HepG2 (cell line): ENCODE results near the gene EXOSC9. TPM values are rescaled to one million over a fixed set of nuclear protein-coding genes. Genes with fewer than 3 reads are reported as not detected.
A peak's percentile ranks its signal among the peaks of the same experiment; 100 is the strongest.

Source experiments
- ATAC-seq: fragments of 200-7000 bp; cut with Tn5 transposase; 3 replicates; pipeline ENCODE4 v1.9.1; 2020; ENCODE audit warnings: mild to moderate bottlenecking, moderate library complexity
- BruUV-seq: library from RNA; stranded (reverse); fragments of 400-500 nt; replicated peaks from 2 replicates; lab custom pipeline; 2021; lab: Mats Ljungman, UMichigan
- CTCF ChIA-PET: fragments of 300-600 bp; formaldehyde crosslinking; extraction: SDS; loops from one replicate; lab custom pipeline; 2021; ENCODE audit warnings: low total read pairs, inconsistent platforms, low intra/inter-chr PET ratio; lab: Yijun Ruan, JAX
- POLR2A ChIA-PET: fragments of 350-600 bp; sonication (Branson Sonifier 250); formaldehyde crosslinking; loops from one replicate; lab custom pipeline; 2020; ENCODE audit warnings: antibody characterized with exemption, inconsistent platforms; lab: Yijun Ruan, JAX
- DNase-seq: peaks from one replicate; pipeline ENCODE4 v3.0.0-alpha.2; 2015; ENCODE audit warnings: low spot score
- FAIRE-seq: peaks from 3 replicates; lab custom pipeline; 2011; peaks lifted over from hg19 to GRCh38; lab: Jason Lieb, UNC
- H2AFZ ChIP-seq: one replicate; pipeline ENCODE4 v1.6.1; 2011; ENCODE audit warnings: low read length, inconsistent platforms
- H3K27ac ChIP-seq: fragments of 300-600 bp; 3 replicates; pipeline ENCODE4 v1.8.0; 2011; ENCODE audit warnings: mixed run types, mild to moderate bottlenecking, mixed read lengths, low read length, inconsistent platforms; ENCODE audit not compliant: insufficient read depth; ENCODE audit errors: extremely low read length
- H3K27me3 ChIP-seq, 2 experiments: fragments of 200-600 bp in 1 of 2; 2 replicates in 1 of 2; 3 replicates in 1 of 2; pipeline versions ENCODE4 v1.6.0 to v1.8.0; 2011; ENCODE audit warnings: low read length in 2 of 2, mild to moderate bottlenecking in 2 of 2, moderate library complexity in 2 of 2, inconsistent platforms in 1 of 2; ENCODE audit not compliant: insufficient read depth in 2 of 2, control insufficient read depth in 1 of 2
- H3K36me3 ChIP-seq, 2 experiments: fragments of 200-600 bp in 1 of 2; replicated peaks in 1 of 2; 2 replicates in 1 of 2; 3 replicates in 1 of 2; pipeline versions ENCODE4 v1.5.1 to v1.8.0; 2011; ENCODE audit warnings: low read length in 2 of 2, inconsistent platforms in 1 of 2; ENCODE audit not compliant: insufficient read depth in 2 of 2, control insufficient read depth in 1 of 2
- H3K4me1 ChIP-seq: 2 replicates; pipeline ENCODE4 v1.5.1; 2012; ENCODE audit warnings: low read length, inconsistent platforms; ENCODE audit not compliant: insufficient read depth
- H3K4me2 ChIP-seq: 2 replicates; pipeline ENCODE4 v1.6.0; 2011; ENCODE audit warnings: low read depth, low read length, inconsistent platforms
- H3K4me3 ChIP-seq, 3 experiments: fragments of 200-600 bp in 1 of 3; sonication (generic), shearing (Covaris generic) in 1 of 3; replicated peaks in 1 of 3; 2 replicates each; pipeline ENCODE4 v1.5.1; 2011 to 2016; ENCODE audit warnings: low read length in 3 of 3, inconsistent platforms in 2 of 3, low read depth in 2 of 3, mild to moderate bottlenecking in 2 of 3, control low read depth in 1 of 3, mixed read lengths in 1 of 3; ENCODE audit not compliant: insufficient read depth in 1 of 3
- H3K79me2 ChIP-seq: one replicate; pipeline ENCODE4 v1.6.1; 2011; ENCODE audit warnings: low read length, inconsistent platforms; ENCODE audit not compliant: insufficient read depth
- H3K9ac ChIP-seq: 2 replicates; pipeline ENCODE4 v1.6.0; 2011; ENCODE audit warnings: mild to moderate bottlenecking, low read depth, low read length, inconsistent platforms; ENCODE audit not compliant: insufficient read depth
- H3K9me3 ChIP-seq: 2 replicates; pipeline ENCODE4 v1.5.1; 2012; ENCODE audit warnings: mild to moderate bottlenecking, low read length
- H4K20me1 ChIP-seq: 2 replicates; pipeline ENCODE4 v1.6.0; 2011; ENCODE audit warnings: inconsistent platforms, mild to moderate bottlenecking, low read length, moderate library complexity; ENCODE audit not compliant: insufficient read depth
- THAP8 ChIP-seq: sonication (generic); formaldehyde crosslinking; IDR thresholded peaks from 2 replicates; pipeline ENCODE4 v1.5.1; 2020; ENCODE audit warnings: missing genetic modification reagents, mild to moderate bottlenecking, borderline replicate concordance
- ZFYVE20 ChIP-seq: sonication (generic); formaldehyde crosslinking; IDR thresholded peaks from 2 replicates; pipeline ENCODE4 v1.8.0; 2023; ENCODE audit warnings: low read depth, mild to moderate bottlenecking, moderate library complexity, missing genetic modification reagents, borderline replicate concordance
- ZNF382 ChIP-seq: sonication (generic); formaldehyde crosslinking; IDR thresholded peaks from 2 replicates; pipeline ENCODE4 v1.5.0; 2020; ENCODE audit warnings: missing genetic modification reagents, mild to moderate bottlenecking, borderline replicate concordance
- ZNF598 ChIP-seq: sonication (generic); formaldehyde crosslinking; IDR thresholded peaks from 2 replicates; pipeline ENCODE4 v1.5.1; 2020; ENCODE audit warnings: mild to moderate bottlenecking, missing genetic modification reagents, borderline replicate concordance
- ZNF629 ChIP-seq: sonication (generic); formaldehyde crosslinking; conservative IDR thresholded peaks from 2 replicates; pipeline ENCODE4 v1.5.0; 2020; ENCODE audit warnings: missing genetic modification reagents
- in situ Hi-C: cut with HindIII; loops from 2 replicates; pipeline ENCODE4 v1.10.0; 2017; ENCODE audit warnings: low pct_unique_long_range_greater_than_20kb; ENCODE audit not compliant: extremely low pct_ligation_motif_present
- intact Hi-C: fragments of 100-400 bp; cut with micrococcal nuclease; formaldehyde crosslinking; loops from one replicate; pipeline ENCODE4 v1.10.0; 2022; ENCODE audit not compliant: unreplicated experiment
- polyA plus RNA-seq, 8 experiments: library from polyadenylated mRNA; depleted of rRNA in 3 of 8; stranded (reverse) in 7 of 8; unstranded in 1 of 8; fragments of >200 nt; fragmentation: Illumina TruSeq in 4 of 8; extraction: Trizol in 4 of 8; gene quantifications; 2 replicates each; pipeline versions ENCODE4 v1.2.1 to v1.2.3, GENCODE V29; 2011 to 2016; ENCODE audit warnings: low read depth in 4 of 8, missing spikeins in 1 of 8, mixed read lengths in 1 of 8; ENCODE audit not compliant: insufficient read depth in 1 of 8
- total RNA-seq, 5 experiments: library from RNA; depleted of rRNA; stranded (reverse); fragments of >200 nt; fragmentation: Illumina TruSeq; extraction: Trizol; gene quantifications; 2 replicates each; pipeline ENCODE4 v1.2.3, GENCODE V29; 2016; ENCODE audit warnings: low read depth in 1 of 5

Gene EXOSC9
- total and polyA plus RNA-seq, 2 of the 13 experiments (the other 11 are each of a cell fraction or from before 2014, with no cell fraction given): 26.0 to 48.0 TPM

- TF ChIP-seq ZNF598 (CRISPR knock-in tag): no peak
- no peak for TF ChIP-seq ZFYVE20 (CRISPR knock-in tag)
- no peak for TF ChIP-seq ZNF382 (CRISPR knock-in tag)
- TF ChIP-seq, all 625 proteins: peak for 0
Observed at GRCh38 chr4:121789960-121790829, 10.9 kb upstream of the EXOSC9 start (continued).

- intact Hi-C loops (no loop called here), in situ Hi-C loops (no loop called here)
- TF ChIP-seq ZNF629 (CRISPR knock-in tag) (0 out of 2 replicates have a peak, but pooled peaks have one; percentile 19), THAP8 (CRISPR knock-in tag) (no peak)
- H3K4me2 ChIP-seq: no peak overlapping the region
- POLR2A ChIA-PET: no interaction called here
- no peaks in the 10 kb centered on the region for H4K20me1 ChIP-seq
- H3K36me3 ChIP-seq: no peaks in the 10 kb centered on the region
- BruUV-seq: no TSS peak
- no peak for DNase-seq
- CTCF ChIA-PET: no interaction called here
- FAIRE-seq: no peak
- H3K9me3 ChIP-seq: no peaks in the 10 kb centered on the region
- H3K27me3 ChIP-seq: no peaks in the 10 kb centered on the region
- H3K9ac ChIP-seq: no peak overlapping the region
- ATAC-seq: no peak
- H3K4me1 ChIP-seq: peaks cover 31% of the 10 kb centered on the region
- H3K4me3 ChIP-seq: no peak overlapping the region
- no peak overlapping the region for H2AFZ ChIP-seq
- no peak overlapping the region for H3K27ac ChIP-seq
- H3K79me2 ChIP-seq: no peaks in the 10 kb centered on the region
Observed at GRCh38 chr4:121790976-121791375, 10.1 kb upstream of the EXOSC9 start.
